Stimulated activated CD8-positive, alpha-beta memory T cell treated with anti-CD3 and anti-CD28 coated beads, Interleukin-12 subunit alpha, Interleukin-12 subunit beta, amount 100 ng/mL, for 24 hours (primary cell): ENCODE measurements around the gene UBE2H.
"Not testable (repeated sequence)": the region's sequence is repeated elsewhere in the genome, so short reads cannot be mapped to it uniquely, and the experiment has no call there.

Source experiments
- DNase-seq: peaks from one replicate; pipeline ENCODE4 v3.0.0-alpha.2; 2020; ENCODE audit errors: extremely low read depth

UBE2H gene

DNA sequence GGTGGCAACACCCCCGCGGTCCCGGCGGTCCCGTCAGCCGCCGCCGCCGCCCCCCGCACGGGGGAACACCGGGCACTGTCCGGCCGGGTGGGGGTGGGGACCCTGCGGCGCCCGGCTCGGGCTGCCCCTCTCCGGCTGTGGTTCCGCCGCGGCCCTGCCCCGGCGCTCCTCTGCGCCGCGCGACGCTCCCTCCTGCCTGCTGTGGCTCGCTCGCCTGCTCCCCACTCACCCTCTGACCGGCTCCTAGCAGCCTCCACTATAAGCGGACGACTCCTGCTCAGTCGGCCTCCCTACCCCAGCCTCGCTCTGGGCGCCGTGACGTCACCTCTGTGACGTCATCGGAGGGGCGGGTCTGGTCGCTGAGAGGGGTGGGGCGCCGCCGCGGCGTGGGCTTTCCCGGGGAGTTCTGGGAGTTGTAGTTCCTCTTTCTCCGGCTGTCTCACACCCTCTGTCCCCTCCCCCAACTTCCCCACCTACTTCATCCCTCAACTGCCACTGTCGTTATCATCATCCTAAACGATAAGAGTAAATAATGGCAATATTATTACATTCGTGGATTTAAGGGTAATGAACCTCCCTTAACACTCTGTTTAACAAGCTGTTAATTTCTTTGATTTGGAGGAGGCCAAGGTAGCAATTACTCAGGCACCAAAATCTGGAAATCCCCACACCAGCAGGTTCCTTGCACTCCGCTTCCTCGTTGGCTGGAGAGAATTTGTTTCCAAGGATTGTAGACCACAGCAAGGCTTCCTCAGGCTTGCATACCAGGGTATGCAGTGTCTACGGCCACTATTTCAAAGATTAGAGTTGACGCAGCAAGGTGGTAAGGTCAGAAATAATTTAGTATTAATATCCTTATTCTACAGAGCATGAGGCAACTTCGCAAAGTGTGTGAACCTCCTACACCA, at the start of gene UBE2H:
TSS of gene UBE2H (minus strand) at position 308 of the 908 bp plus-strand sequence. CDS start 405 bp downstream, outside the sequence.
- peak; percentile 77 for DNase-seq

DNA sequence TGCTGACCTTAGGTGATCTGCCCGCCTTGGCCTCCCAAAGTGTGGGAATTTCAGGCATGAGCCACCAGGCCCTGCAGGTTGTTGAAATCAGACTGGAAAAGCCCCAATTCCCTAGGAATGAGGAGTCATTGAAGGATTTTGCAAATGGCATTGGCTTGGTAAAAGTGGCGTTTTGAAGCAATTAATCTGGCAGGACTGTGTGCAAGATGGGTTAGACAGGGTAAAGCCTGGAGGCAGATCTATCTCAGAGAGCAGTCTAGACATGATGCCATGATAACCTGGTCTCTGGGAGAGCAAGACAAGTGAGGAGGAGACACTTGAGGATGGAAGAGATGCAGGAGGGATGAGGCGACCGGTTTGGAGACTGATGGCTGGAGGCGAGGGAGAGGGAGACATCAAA, 45.7 kb upstream of the UBE2H start:
- no peak for DNase-seq

DNA sequence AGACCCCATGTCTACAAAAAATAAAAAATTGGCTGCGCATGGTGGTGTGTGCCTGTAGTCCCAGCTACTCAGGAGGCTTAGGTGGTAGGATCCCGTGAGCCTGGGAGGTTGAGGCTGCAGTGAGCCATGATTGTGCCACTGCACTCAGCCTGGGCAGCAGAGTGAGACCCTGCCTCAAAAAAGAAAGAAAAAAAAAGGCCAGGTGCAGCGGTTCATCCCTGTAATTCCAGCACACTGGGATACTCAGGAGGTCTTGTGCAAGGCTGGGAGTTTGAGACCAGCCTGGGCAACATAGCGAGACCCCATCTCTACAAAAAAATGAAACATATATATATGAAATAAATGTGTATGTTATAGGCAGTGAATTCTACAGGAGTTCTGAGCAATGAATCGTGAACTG, 44.5 kb upstream of the UBE2H start:
- DNase-seq, result no peak

DNA sequence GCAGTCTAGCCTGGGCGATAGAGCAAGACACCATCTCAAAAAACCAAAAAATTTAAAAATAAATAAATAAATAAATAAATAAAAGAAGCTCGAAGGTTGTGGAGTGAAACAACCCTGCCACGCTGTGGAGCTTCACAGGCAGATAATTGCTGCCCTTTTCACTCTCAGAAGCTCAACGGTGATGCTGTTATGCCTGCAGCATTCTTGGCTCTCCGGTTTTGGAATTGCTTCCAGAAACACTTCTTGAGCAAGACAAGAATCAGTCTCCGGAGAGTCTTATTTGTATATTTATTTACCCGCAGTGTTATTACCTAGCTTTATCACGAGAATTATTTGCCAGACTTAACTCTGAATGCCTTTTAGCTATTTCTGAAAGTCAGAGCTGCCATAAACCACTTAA, 40.5 kb upstream of the UBE2H start:
- no peak for DNase-seq

DNA sequence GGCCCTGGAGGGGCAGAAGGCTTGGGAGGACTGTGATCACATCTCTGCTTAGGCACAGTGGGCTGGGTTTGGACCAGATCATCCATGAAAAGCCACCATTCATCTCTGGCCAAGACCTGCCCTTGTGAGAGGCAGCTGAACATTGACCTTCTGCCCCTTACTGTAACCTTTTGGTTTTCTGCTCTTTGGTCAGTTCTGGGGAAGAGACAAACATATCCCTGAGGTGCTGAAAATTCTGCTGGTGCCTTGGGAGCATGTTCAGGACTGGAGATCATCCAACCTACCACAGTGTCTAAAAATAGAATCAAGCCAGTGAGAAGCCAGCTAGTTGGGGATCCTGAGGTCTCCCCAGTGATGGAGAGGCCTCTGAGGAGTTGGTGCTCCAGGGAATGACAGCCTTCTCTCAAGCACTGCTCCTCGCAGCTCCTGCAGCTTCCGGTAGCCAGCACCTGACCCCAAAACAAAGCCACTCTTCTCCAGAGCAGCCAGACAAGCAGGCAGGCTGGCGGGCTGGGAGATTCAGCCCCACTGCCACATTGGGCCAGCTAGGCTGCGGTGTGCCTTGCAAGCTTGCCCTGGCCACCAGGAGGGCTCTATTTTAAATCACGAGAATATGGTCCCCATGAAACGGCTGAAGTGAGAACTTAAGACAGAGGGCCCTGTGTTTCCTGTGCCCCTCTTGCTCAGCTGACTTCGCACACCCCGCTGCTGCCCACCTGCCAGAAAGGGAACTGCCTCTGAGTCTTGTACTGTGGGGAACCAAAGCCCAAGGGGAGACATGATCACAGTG, 37.8 kb upstream of the UBE2H start:
- no peak for DNase-seq

DNA sequence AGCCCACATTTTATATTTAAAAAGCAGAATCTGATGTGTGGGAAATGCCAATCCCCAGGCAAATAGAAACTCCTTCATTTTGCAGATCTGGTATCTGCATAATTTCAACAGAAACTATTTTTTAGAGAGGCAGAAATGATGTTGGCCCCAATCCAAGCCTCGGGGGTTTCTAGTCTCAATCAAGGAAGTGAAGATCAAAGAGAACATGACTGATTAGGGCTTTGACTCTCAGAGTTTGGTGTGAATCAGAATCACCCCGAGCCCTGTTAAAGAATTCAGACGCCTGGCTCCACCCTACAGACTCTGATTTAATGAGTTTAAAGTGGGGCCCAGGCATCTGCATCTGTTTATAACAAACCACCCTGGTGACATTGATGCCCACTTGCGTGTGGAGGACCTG, 36.7 kb upstream of the UBE2H start:
- DNase-seq, result peak; percentile 14

DNA sequence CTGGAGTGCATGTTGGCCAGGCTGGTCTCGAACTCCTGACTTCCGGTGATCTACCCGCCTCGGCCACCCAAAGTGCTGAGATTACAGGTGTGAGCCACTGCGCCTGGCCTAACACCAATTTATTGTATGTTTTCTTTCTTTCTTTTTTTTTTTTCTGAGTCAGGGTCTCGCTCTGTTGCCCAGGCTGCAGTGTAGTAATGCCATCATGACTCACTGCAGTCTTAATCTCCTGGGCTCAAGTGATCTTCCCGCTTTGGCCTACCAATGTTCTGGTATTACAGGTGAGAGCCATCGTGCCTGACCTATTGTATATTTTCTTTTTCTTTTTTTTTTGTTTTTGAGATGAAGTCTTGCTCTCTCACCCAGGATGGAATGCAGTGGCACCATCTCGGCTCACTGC, 33.8 kb upstream of the UBE2H start:
- no peak for DNase-seq

DNA sequence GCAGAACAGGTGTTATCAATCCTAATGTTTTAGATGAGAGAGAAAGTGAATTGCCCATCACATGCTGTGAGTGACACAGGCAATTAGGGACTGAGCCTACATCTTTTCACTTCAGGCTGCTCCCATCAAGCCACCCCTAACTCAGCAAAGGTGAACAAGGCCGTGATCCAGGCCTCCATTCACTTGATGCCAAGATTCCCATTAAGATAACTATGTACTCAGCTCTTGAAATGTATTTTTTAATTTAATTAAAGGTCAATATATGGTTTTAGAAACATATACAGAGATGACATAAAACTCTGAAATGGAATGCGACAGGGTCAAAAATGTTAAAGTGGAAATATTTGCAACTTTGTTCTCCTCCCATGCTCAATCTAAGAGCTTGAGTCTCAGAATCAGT, 27.9 kb upstream of the UBE2H start:
- DNase-seq, result no peak

DNA sequence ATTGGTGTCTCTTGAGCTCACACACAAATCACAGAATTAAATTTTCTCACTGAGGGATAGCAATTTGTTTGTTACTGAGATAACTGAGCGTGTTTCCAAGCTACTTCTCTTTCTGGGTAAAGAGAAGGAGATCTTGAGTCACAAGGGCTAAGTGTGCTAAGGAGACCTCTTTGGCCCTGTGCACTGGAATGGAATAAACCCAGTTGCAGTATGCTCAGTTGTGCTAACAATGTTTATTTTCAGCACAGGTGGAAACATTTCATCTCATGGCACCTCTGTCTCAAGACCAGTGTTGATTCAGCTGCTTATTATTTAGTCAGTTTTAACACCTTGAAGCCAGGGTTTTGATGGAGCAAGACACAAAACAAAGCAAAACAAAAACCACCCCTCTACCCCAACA, 22.5 kb upstream of the UBE2H start:
- no peak for DNase-seq

DNA sequence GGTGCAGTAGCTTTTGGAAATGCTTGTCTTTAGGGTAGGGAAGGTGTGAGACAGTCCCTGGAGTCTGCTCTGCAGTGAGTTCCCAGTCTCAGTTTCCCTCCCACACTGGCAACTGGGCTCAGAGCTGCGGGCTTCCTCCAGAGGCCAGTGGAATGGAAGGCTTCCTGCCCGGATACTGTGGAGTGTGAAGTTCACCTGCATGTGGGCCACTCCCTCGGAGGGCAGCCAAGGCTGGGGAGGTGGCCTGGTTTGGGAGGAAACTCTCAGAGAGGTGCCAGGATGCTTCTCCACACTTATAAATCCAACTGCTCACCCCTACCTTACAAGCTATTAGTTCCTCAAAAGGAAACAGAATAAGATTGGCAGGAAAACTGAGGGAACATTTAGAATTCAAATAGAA, 18.1 kb upstream of the UBE2H start:
- no peak for DNase-seq

DNA sequence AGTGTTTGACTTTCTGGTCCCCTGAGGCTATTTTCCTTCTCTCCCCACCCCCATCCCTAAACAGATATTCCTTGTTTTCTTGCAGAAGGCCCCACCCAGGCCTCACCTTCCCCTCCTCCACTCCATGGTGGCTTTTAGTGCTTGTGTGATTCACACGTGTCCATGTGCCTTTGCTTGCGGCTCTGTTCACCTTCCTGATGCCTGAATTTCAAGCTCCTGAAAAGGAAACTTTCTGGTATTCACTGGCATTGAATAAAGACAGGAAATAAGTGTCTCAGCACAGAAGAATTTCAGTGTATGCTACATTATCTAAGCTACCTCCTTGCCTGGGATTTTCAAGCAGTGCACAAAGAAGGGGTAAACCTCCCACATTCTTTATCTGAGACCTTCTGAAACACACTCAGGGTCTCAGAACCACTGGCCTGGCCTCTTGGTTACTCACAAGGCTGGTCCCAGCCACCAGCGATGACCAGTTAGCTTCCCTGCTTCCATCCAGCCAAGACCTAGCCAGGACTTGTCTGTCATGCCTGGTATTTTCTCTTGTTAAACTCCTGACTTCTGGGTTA, 17.2 kb upstream of the UBE2H start:
- no peak for DNase-seq

DNA sequence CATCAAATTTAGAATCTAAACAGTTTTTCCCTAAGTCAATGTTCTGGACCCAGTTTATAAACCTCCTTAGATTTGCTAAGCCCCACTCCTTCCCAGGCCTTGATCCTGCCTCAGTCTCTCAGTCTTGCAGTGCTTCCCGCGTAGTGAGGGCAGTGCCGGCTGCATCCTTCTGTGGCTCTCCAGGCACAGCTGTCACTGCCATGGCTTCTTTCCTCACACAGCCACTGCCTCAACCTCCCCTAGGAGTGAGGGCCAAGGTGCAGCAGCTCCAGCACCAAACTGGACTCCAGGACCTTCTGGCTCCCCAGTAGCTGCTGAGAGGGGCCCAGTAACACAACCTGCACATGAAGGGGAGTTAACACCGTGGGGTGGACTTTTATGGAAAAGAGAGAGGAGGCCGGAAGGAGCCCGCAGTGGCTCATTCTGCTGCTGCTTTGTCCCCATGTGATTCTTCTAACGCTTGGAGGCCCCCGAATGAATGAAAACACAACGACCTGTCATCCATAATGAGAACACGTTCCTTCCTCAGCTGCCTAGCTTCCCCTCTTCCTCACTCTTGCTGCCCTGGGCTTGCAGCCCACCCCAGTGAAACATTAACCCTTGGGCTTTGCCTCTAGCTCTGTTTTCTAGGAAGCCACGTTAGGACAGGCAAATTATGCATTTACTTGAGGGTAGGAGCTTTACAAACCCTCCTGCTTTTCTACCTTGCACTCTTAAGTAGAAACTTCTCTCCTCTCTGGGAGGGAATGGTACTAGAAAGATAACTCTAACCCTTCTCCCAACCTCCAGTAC, 16.0 kb upstream of the UBE2H start:
- DNase-seq, result no peak

DNA sequence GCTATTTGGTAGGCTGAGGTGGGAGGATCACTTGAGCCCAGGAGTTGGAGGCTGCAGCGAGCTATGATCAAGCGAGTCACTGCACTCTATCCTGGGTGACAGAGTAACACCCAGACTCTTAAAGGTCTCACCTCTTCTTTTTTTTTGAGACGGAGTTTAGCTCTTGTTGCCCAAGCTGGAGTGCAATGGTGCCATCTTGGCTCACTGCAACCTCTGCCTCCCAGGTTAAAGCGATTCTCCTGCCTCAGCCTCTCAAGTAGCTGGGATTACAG, 7.4 kb upstream of the UBE2H start:
- DNase-seq, result not testable (repeated sequence)

DNA sequence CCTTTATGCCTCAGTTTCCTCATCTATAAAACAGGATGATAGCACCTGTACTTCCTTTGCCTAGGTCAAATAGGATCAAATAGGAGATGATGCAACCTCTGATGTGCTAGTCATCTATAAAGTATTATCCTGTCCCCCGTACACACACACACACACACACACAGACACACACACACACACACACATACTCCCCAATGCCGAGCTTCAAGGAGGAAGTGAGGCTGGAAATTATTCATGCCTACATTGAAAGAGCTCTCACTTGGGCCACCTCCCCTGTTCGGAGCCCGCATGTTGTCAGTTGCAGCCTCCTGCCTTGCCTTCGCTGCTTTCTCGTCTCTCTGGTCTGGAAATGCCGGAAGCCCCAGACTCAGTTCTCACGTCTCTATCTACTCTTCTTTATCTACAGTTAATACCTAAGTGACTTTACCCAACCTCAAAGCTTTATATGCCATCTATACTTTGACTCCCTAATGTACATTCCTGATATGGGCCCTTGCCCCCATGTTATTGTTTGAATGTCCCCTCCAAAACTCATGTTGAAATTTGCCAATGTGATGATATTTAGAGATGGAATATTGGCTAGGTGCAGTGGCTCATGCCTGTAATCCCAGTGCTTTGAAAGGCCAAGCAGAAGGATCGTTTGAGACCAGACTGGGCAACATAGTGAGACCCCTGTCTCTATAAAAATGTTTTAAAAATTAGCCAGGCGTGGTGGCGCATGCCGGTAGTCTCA, 6.9 kb upstream of the UBE2H start:
- no peak for DNase-seq

DNA sequence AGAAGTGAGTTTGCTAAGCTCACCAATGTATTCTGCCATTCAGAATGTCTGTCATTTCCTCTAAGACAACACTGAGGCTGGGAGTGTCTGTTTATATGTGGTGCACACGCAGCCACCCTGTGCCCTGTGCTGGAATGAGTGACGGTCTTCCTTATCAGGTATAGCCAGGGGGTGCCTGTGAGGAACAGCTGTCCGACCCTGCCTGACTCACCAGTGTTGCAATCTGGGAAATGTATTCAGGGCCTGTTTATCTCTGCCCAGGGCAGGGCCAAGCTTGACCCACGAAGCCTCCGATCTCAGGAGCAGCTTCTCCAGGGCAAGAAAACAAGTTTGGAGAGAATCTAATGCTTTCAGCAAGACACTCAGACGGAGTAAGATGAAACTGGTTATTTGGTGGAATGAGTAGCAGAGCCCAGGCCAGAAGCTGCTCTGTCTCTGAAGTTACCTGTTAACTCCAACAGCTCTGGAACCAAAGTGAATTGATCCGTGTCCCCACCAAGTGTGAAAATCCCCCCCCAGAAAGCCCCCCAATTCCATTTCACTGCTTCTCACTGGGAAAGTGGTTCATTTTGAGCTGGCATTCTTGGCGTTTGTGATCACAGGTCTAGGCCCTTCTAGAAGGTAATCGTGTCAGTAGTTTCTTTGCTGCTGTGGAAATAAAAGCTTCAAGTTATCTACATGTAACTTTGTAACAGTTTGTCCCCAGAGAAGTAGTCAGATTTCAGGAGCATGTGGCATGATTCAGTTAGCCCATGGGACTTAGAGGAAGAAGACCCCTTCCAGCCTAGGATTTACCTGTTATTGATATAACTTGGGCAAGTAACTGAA, 6.1 kb upstream of the UBE2H start:
- no peak for DNase-seq

DNA sequence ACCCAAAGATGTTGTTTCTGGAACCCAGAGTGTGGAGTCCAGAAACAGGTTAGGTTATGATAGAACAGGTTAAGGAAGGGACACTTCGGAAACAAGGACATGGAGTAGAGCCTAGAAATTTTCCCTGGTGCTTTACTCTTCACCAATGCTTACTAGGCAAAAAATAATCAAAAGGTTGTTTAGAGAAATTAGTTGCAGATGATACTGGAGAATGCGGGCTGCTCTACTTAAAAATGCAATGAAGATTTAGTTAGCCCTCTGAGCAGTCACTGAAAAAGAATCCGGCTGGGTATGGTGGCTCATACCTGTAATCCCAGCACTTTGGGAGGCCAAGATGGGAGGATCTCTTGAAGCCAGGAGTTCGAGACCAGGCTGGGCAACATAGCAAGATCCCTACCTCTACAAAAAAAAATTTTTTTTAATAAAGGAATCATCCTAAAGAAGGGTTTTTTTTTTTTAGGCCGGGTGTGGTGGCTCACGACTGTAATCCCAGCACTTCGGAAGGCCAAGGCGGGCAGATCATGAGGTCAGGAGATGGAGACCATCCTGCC, 3.3 kb upstream of the UBE2H start:
- DNase-seq, result no peak

DNA sequence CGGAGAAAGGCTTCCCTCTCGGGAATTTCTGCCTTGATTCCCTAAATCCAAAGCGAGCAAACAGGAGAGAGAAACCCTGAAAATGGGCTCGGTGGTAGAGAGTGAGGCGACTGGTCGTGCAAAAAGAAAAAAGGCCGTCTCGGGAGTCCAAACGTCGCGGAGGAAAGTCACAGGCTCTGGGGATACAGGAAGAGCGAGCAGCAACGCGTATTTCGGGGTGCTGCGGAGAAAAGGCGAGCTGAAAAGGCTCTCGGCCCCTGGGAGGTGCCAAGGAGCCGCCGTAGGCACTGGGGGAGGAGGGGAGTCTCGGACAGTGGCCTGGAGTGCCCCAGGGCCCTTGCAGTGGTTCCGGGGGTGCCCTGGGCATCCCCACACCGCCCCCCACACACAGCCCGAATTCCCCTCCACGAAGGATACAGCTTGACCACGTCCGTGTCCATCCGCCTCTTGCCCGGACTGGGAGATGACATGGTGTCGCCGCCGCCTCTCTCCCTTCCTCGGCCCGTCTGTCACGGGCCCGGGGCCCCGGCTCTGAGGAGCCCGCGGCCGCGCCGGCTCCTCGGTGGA, 591 bp downstream of the UBE2H start:
- DNase-seq, result no peak

DNA sequence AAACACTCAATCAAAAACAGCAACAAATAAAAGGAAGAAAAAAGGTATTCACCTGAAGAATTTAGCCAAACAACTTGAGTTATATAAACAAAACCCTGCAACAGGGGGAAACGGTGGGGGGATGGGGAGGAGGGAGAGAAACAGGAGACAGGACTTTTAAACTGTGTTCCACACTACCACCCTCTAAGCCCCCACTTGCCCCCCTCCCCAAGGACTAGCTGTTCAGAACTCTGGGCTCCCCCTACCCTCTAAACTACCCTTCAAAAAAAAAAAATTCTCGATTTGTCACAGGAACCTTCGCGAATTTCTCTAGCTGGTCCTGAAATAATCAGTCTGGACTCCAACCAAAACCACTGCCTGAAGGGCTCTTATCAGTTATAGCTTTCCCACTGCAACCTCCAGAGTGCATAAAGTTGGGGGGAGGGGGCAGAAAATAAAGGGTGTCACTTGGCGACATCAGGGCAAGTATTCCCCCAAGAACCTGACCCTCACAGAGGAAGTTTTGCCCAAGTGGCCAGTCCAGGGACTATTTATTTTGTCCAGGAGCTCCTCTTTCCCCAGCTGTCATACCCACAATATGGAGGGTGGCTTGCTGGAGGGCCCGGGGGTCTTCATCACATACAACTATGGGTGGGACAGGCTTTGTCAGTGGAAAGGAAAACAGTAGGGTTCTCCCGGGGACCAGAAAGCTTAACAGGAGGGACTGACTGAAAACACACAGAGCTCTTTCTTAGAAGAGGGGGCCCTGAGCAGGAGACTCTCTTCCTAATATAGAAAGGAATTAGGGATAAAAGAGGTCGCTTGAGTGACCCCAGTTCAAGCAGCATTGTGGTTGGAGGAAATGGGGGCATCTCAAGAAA, 1.3 kb downstream of the UBE2H start:
- no peak for DNase-seq

DNA sequence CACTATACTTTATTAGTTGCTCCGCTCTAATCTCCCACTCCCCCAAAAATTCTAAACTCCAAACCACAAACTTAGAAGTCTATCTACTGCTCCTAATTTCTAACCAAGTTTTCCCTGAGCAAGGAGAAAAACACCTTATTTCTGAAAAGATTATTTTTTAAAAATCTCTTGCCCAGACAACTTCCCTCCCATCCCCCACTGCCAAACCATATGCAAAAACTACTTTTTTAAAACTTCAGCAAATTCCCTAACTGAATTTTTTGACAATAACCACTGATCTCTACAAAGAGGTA, 1.9 kb downstream of the UBE2H start:
- DNase-seq, result no peak
